Calu3 (cell line): ENCODE results near the gene PCGF3. TPM values are rescaled to one million over a fixed set of nuclear protein-coding genes. Genes with fewer than 3 reads are reported as not detected.

Experiments used
- BruUV-seq: library from RNA; stranded (reverse); fragments of 400-500 nt; replicated peaks from 2 replicates; lab custom pipeline; 2021; lab: Mats Ljungman, UMichigan
- CTCF ChIA-PET: fragments of 300-600 bp; sonication (Branson Sonifier 250); formaldehyde crosslinking; loops from one replicate; lab custom pipeline; 2022; ENCODE audit warnings: antibody characterized with exemption; lab: Charles Lee
- DNase-seq: peaks from one replicate; pipeline ENCODE4 v3.0.0; 2022
- H3K27ac Mint-ChIP-seq: one replicate; pipeline ENCODE4 v1.8.0; 2022; ENCODE audit warnings: mixed read lengths; ENCODE audit not compliant: unreplicated experiment
- H3K27me3 Mint-ChIP-seq: one replicate; pipeline ENCODE4 v1.8.0; 2022; ENCODE audit warnings: mixed read lengths; ENCODE audit not compliant: unreplicated experiment
- H3K36me3 Mint-ChIP-seq: one replicate; pipeline ENCODE4 v1.8.0; 2022; ENCODE audit warnings: mild to moderate bottlenecking, moderate library complexity, mixed read lengths; ENCODE audit not compliant: insufficient read depth, unreplicated experiment
- H3K4me1 Mint-ChIP-seq: one replicate; pipeline ENCODE4 v1.8.0; 2022; ENCODE audit warnings: mild to moderate bottlenecking, low read depth, mixed read lengths; ENCODE audit not compliant: unreplicated experiment
- H3K4me3 Mint-ChIP-seq: one replicate; pipeline ENCODE4 v1.8.0; 2022; ENCODE audit warnings: mild to moderate bottlenecking, low read depth, moderate library complexity, mixed read lengths; ENCODE audit not compliant: unreplicated experiment
- H3K9me3 Mint-ChIP-seq: one replicate; pipeline ENCODE4 v1.8.0; 2022; ENCODE audit warnings: low read depth, mixed read lengths; ENCODE audit not compliant: unreplicated experiment
- CTCF ChIP-seq: fragments of 200-600 bp; IDR thresholded peaks from one replicate; pipeline ENCODE4 v1.8.0; 2022; ENCODE audit warnings: antibody characterized with exemption; ENCODE audit not compliant: unreplicated experiment
- intact Hi-C: fragments of 100-400 bp; cut with micrococcal nuclease; formaldehyde crosslinking; loops from one replicate; pipeline ENCODE4 v1.10.0; 2022; ENCODE audit not compliant: unreplicated experiment
- total RNA-seq: library from RNA; stranded (reverse); gene quantifications from 2 replicates; pipeline ENCODE4 v1.2.3, GENCODE V29; 2022

PCGF3 gene
- total RNA-seq, 1 experiment from 2014 or later = 30.0 TPM

GRCh38 chr4:683982-684622, 21.5 kb upstream of the PCGF3 start:
- BruUV-seq = no TSS peak
- CTCF ChIA-PET = no interaction called here
- Mint-ChIP-seq H3K4me3 (no peak overlapping the region), H3K9me3 (no peaks in the 10 kb centered on the region), H3K27ac (no peak overlapping the region), H3K27me3 (no peaks in the 10 kb centered on the region), H3K4me1 (peaks cover 7% of the 10 kb centered on the region), H3K36me3 (peaks cover 18% of the 10 kb centered on the region)
- DNase-seq = peak; percentile 32
- intact Hi-C loops = no loop called here
- TF ChIP-seq CTCF = peak; percentile 32

GRCh38 chr4:684623-685327, 20.9 kb upstream of the PCGF3 start:
- BruUV-seq = no TSS peak
- H3K36me3 Mint-ChIP-seq = peaks cover 18% of the 10 kb centered on the region
- H3K4me3 Mint-ChIP-seq = no peak overlapping the region

GRCh38 chr4:685679-686412, 19.8 kb upstream of the PCGF3 start:
- Mint-ChIP-seq H3K4me3 (no peak overlapping the region), H3K4me1 (peaks cover 7% of the 10 kb centered on the region), H3K27ac (no peak overlapping the region), H3K9me3 (no peaks in the 10 kb centered on the region), H3K36me3 (peaks cover 11% of the 10 kb centered on the region), H3K27me3 (no peaks in the 10 kb centered on the region)
- BruUV-seq = no TSS peak
- intact Hi-C loops = no loop called here
- no peak for DNase-seq
- CTCF ChIA-PET = no interaction called here
- TF ChIP-seq CTCF = no peak

More at GRCh38 chr4:684623-685327, 20.9 kb upstream of the PCGF3 start:
- CTCF ChIA-PET = no interaction called here
- Mint-ChIP-seq H3K27me3 (no peaks in the 10 kb centered on the region), H3K9me3 (no peaks in the 10 kb centered on the region), H3K4me1 (peaks cover 7% of the 10 kb centered on the region), H3K27ac (no peak overlapping the region)
- DNase-seq = no peak
- TF ChIP-seq CTCF = no peak
- intact Hi-C loops = no loop called here

GRCh38 chr4:686413-687040, 19.1 kb upstream of the PCGF3 start:
- H3K36me3 Mint-ChIP-seq = peaks cover 10% of the 10 kb centered on the region
- BruUV-seq = no TSS peak
- no peak for TF ChIP-seq CTCF
- H3K9me3 Mint-ChIP-seq = no peaks in the 10 kb centered on the region
- H3K4me3 Mint-ChIP-seq = no peak overlapping the region
- peaks cover 7% of the 10 kb centered on the region for H3K4me1 Mint-ChIP-seq
- CTCF ChIA-PET = no interaction called here
- DNase-seq = no peak
- intact Hi-C loops = no loop called here
- H3K27me3 Mint-ChIP-seq = no peaks in the 10 kb centered on the region
- H3K27ac Mint-ChIP-seq = no peak overlapping the region
